Vagina (tissue), 2 donors: ENCODE data around the gene TRAF5. TPM values are rescaled to one million over a fixed set of nuclear protein-coding genes. Genes with fewer than 3 reads are reported as not detected.
A peak's percentile ranks its signal among the peaks of the same experiment; 100 is the strongest.

Experiments used
- DNase-seq, 2 donors: peaks; one replicate each; pipeline ENCODE4 v3.0.0-alpha.2; 2017; ENCODE audit errors: extremely low spot score in 2 of 2
- H3K27ac ChIP-seq: fragments of 200-600 bp; sonication (generic); one replicate; pipeline ENCODE4 v1.5.1; 2019
- H3K27me3 ChIP-seq: fragments of 200-600 bp; sonication (generic); one replicate; pipeline ENCODE4 v1.5.1; 2019
- H3K36me3 ChIP-seq, 2 donors: fragments of 200-600 bp; sonication (generic); one replicate each; pipeline ENCODE4 v1.5.1; 2017 to 2019
- H3K4me1 ChIP-seq: fragments of 200-600 bp; sonication (generic); one replicate; pipeline ENCODE4 v1.5.1; 2019
- H3K4me3 ChIP-seq, 2 donors: fragments of 200-600 bp; sonication (generic); 1 replicate in 1 of 2; 2 replicates in 1 of 2; pipeline ENCODE4 v1.5.1; 2016 to 2019
- H3K9me3 ChIP-seq: fragments of 200-600 bp; sonication (generic); one replicate; pipeline ENCODE4 v1.5.1; 2019
- CTCF ChIP-seq, 3 experiments: fragments of 450-650 bp in 2 of 3; fragments of 200-600 bp in 1 of 3; sonication (generic) in 1 of 3; IDR thresholded peaks; one replicate each; pipeline ENCODE4 v1.5.1; 2017 to 2019; ENCODE audit warnings: antibody characterized with exemption in 3 of 3, mild to moderate bottlenecking in 2 of 3, moderate library complexity in 2 of 3
- POLR2A ChIP-seq, 2 donors: fragments of 450-650 bp; IDR thresholded peaks; one replicate each; pipeline ENCODE4 v1.6.1; 2017; ENCODE audit warnings: antibody characterized with exemption in 2 of 2, mild to moderate bottlenecking in 2 of 2, moderate library complexity in 2 of 2
- POLR2AphosphoS5 ChIP-seq, 2 donors: sonication (generic); formaldehyde crosslinking; IDR thresholded peaks; one replicate each; pipeline ENCODE4 v1.9.0; 2017; ENCODE audit warnings: antibody characterized with exemption in 2 of 2, mild to moderate bottlenecking in 2 of 2, low read depth in 1 of 2; ENCODE audit not compliant: insufficient read depth in 1 of 2
- intact Hi-C: fragments of 100-400 bp; cut with DNase I; formaldehyde crosslinking; loops from one replicate; pipeline ENCODE4 v1.15.1; 2023
- total RNA-seq: library from RNA; depleted of rRNA; stranded (reverse); fragments of >200 nt; gene quantifications from one replicate; pipeline ENCODE4 v1.2.3, GENCODE V29; 2016

Gene TRAF5
- total RNA-seq, 1 donor from 2014 or later = 14.0 TPM

GRCh38 chr1:211337430-211338223, 11.0 kb downstream of the TRAF5 start:
- TF ChIP-seq POLR2AphosphoS5 (IDR thresholded peaks at IDR 0.05; ENCODE audit: insufficient read depth in 1 of 2, low read depth in 1 of 2) = no peak
- no peak for TF ChIP-seq CTCF (IDR thresholded peaks at IDR 0.05)
- TF ChIP-seq POLR2A (IDR thresholded peaks at IDR 0.05) = no peak
- no peak overlapping the region for H3K27ac ChIP-seq
- no peaks in the 10 kb centered on the region for H3K9me3 ChIP-seq
- H3K27me3 ChIP-seq = no peaks in the 10 kb centered on the region
- H3K4me1 ChIP-seq = peaks cover 26% of the 10 kb centered on the region
- H3K36me3 ChIP-seq = no peaks in the 10 kb centered on the region
- no peak overlapping the region for H3K4me3 ChIP-seq
- DNase-seq = peak in 1 of 2 donors; percentile 72
- intact Hi-C loops = no loop called here

GRCh38 chr1:211338224-211338620, 11.6 kb downstream of the TRAF5 start:
- no peaks in the 10 kb centered on the region for H3K36me3 ChIP-seq
- no peak for TF ChIP-seq POLR2A (IDR thresholded peaks at IDR 0.05)
- H3K4me1 ChIP-seq = peaks cover 25% of the 10 kb centered on the region
- H3K4me3 ChIP-seq = no peak overlapping the region
- no peak for DNase-seq
- intact Hi-C loops = no loop called here
- H3K9me3 ChIP-seq = no peaks in the 10 kb centered on the region
- no peak overlapping the region for H3K27ac ChIP-seq
- H3K27me3 ChIP-seq = no peaks in the 10 kb centered on the region

GRCh38 chr1:211339631-211340041, 13.0 kb downstream of the TRAF5 start:
- TF ChIP-seq CTCF (IDR thresholded peaks at IDR 0.05) = no peak
- no peak for TF ChIP-seq POLR2A (IDR thresholded peaks at IDR 0.05)
- TF ChIP-seq POLR2AphosphoS5 (IDR thresholded peaks at IDR 0.05; ENCODE audit: insufficient read depth in 1 of 2, low read depth in 1 of 2) = no peak
- H3K27me3 ChIP-seq = no peaks in the 10 kb centered on the region
- peaks cover 25% of the 10 kb centered on the region for H3K4me1 ChIP-seq
- H3K9me3 ChIP-seq = no peaks in the 10 kb centered on the region
- H3K27ac ChIP-seq = no peak overlapping the region
- H3K36me3 ChIP-seq = no peaks in the 10 kb centered on the region
- no peak overlapping the region for H3K4me3 ChIP-seq
- intact Hi-C loops = no loop called here
- DNase-seq = peak in 1 of 2 donors; percentile 69

GRCh38 chr1:211340622-211341507, 14.2 kb downstream of the TRAF5 start:
- Histone ChIP-seq H3K9me3 (no peaks in the 10 kb centered on the region), H3K27me3 (no peaks in the 10 kb centered on the region), H3K36me3 (no peaks in the 10 kb centered on the region), H3K27ac (no peak overlapping the region), H3K4me3 (no peak overlapping the region), H3K4me1 (peaks cover 17% of the 10 kb centered on the region)
- TF ChIP-seq POLR2A (IDR thresholded peaks at IDR 0.05) = no peak
- no peak for TF ChIP-seq POLR2AphosphoS5 (IDR thresholded peaks at IDR 0.05; ENCODE audit: insufficient read depth in 1 of 2, low read depth in 1 of 2)
- TF ChIP-seq CTCF (IDR thresholded peaks at IDR 0.05) = no peak
- peak in 1 of 2 donors; percentile 67 for DNase-seq
- intact Hi-C loops = no loop called here

GRCh38 chr1:211341999-211342398, 15.4 kb downstream of the TRAF5 start:
- no peaks in the 10 kb centered on the region for H3K9me3 ChIP-seq
- peaks cover 10% of the 10 kb centered on the region for H3K4me1 ChIP-seq
- H3K27ac ChIP-seq = no peak overlapping the region
- TF ChIP-seq POLR2A (IDR thresholded peaks at IDR 0.05) (no peak), CTCF (IDR thresholded peaks at IDR 0.05) (no peak), POLR2AphosphoS5 (IDR thresholded peaks at IDR 0.05; ENCODE audit: insufficient read depth in 1 of 2, low read depth in 1 of 2) (no peak)
- H3K27me3 ChIP-seq = no peaks in the 10 kb centered on the region
- no peak overlapping the region for H3K4me3 ChIP-seq
- DNase-seq = no peak
- intact Hi-C loops = no loop called here
- no peaks in the 10 kb centered on the region for H3K36me3 ChIP-seq
